GM12878 (cell line): ENCODE results near the gene ZFPM1.

Experiments
- EED ChIP-seq: sonication (generic); IDR thresholded peaks from 2 replicates; pipeline ENCODE4 v1.6.1; 2016; ENCODE audit warnings: antibody characterized with exemption, low read depth
- ESRRA ChIP-seq: IDR thresholded peaks from 2 replicates; pipeline ENCODE4 v1.6.1; 2012; ENCODE audit warnings: mild to moderate bottlenecking, low read length, improper control_type of control experiment
- GABPA ChIP-seq: IDR thresholded peaks from 2 replicates; pipeline ENCODE4 v1.6.1; 2014; ENCODE audit warnings: antibody characterized with exemption, low read depth, mild to moderate bottlenecking, inconsistent platforms
- POLR2A ChIP-seq: IDR thresholded peaks from 2 replicates; pipeline ENCODE4 v1.6.1; 2011; ENCODE audit warnings: low read depth, mild to moderate bottlenecking, low read length
- TF ChIP-seq, protein P1 (sequence below), 3 experiments: IDR thresholded peaks in 2 of 3; conservative IDR thresholded peaks in 1 of 3; 2 replicates each; pipeline ENCODE4 v1.5.1; 2011; ENCODE audit warnings: low read depth in 3 of 3, low read length in 3 of 3, mild to moderate bottlenecking in 3 of 3, control low read depth in 2 of 3, moderate library complexity in 2 of 3, inconsistent platforms in 1 of 3, mixed read lengths in 1 of 3; ENCODE audit not compliant: control insufficient read depth in 2 of 3, insufficient read depth in 1 of 3; ENCODE audit errors: extremely low read depth in 1 of 3
- TF ChIP-seq, protein P2 (sequence below): IDR thresholded peaks from 2 replicates; pipeline ENCODE4 v1.6.1; 2012; ENCODE audit warnings: low read length, inconsistent platforms

DNA sequence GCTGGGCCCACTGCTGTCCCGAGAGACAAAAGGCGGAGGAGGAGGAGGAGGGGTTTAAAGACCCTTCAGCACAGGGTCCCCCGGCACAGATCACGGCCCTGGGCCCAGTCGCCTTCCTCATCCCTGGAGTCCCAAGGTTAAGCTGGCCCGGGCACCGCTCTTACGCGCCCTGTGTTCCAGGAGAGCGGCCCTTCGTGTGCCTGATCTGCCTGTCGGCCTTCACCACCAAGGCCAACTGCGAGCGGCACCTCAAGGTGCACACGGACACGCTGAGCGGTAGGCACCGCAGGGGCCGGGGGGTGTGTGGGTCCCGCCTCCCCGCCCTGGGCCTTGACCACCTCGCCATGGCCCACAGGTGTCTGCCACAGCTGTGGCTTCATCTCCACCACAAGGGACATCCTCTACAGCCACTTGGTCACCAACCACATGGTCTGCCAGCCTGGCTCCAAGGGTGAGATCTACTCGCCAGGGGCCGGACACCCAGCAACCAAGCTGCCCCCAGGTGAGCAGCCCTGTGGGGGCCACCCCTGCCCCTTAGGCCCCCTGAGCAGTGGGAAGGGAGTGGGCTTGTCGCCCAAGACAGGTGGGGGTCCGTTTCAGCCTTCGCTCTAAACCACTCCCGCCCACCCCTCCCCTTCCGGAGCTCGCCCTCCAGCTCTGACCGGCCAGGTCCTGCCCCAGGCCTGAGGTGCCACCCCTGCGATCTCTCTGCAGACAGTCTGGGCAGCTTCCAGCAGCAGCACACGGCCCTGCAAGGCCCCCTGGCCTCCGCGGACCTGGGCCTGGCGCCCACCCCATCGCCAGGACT is 79.6 kb downstream of the ZFPM1 start:
- TF ChIP-seq, protein P1, sequence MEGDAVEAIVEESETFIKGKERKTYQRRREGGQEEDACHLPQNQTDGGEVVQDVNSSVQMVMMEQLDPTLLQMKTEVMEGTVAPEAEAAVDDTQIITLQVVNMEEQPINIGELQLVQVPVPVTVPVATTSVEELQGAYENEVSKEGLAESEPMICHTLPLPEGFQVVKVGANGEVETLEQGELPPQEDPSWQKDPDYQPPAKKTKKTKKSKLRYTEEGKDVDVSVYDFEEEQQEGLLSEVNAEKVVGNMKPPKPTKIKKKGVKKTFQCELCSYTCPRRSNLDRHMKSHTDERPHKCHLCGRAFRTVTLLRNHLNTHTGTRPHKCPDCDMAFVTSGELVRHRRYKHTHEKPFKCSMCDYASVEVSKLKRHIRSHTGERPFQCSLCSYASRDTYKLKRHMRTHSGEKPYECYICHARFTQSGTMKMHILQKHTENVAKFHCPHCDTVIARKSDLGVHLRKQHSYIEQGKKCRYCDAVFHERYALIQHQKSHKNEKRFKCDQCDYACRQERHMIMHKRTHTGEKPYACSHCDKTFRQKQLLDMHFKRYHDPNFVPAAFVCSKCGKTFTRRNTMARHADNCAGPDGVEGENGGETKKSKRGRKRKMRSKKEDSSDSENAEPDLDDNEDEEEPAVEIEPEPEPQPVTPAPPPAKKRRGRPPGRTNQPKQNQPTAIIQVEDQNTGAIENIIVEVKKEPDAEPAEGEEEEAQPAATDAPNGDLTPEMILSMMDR (IDR thresholded peaks at IDR 0.05 in 2 of 3, conservative IDR thresholded peaks at IDR 0.05 in 1 of 3; ENCODE audit: control insufficient read depth in 2 of 3, extremely low read depth in 1 of 3, insufficient read depth in 1 of 3, low read depth in 3 of 3, low read length in 3 of 3): no peak
- TF ChIP-seq POLR2A: no peak
- TF ChIP-seq, protein P2, sequence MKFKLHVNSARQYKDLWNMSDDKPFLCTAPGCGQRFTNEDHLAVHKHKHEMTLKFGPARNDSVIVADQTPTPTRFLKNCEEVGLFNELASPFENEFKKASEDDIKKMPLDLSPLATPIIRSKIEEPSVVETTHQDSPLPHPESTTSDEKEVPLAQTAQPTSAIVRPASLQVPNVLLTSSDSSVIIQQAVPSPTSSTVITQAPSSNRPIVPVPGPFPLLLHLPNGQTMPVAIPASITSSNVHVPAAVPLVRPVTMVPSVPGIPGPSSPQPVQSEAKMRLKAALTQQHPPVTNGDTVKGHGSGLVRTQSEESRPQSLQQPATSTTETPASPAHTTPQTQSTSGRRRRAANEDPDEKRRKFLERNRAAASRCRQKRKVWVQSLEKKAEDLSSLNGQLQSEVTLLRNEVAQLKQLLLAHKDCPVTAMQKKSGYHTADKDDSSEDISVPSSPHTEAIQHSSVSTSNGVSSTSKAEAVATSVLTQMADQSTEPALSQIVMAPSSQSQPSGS: no peak
- no peak for TF ChIP-seq EED
- no peak for TF ChIP-seq GABPA
- no peak for TF ChIP-seq ESRRA
